ENCODE measurements around the gene TULP1.
"Not testable (repeated sequence)": the region's sequence is repeated elsewhere in the genome, so short reads cannot be mapped to it uniquely, and the experiment has no call there.

Gene TULP1

DNA sequence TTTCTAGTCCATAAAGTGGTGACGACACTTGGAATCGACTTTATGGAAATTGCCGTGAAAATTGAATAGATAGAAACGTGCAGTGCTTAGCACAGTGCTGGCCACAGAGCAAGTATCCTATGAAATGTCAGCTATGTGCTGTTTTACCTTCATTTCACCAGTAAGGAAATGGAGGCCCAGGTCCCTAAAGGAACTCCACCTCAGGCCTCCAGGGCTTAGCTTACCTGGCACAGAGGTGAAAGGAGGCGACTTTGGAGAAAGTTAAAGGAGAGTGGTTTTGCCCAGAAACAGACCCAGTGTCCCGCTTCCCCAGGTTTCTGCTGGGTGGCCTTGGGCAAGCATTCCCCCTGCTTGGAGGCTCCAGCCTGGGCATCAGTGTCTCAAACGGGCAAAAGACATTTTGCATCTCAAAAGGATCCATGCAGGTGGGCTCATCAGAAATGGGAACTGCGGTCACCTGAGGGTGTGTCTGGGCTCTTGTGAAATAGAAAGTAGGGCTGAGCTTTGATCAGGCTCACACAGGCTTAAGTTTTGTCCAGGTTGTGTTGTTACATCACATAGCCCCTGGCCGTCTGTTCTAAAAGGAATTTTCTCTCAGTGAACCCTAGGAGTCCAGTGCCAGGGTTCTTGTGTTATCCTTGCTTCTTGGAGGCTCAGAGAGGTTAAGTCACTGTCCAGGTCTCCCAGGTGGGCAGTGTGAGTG is 6.8 kb upstream of the TULP1 start:
- no peak for DNase-seq

DNA sequence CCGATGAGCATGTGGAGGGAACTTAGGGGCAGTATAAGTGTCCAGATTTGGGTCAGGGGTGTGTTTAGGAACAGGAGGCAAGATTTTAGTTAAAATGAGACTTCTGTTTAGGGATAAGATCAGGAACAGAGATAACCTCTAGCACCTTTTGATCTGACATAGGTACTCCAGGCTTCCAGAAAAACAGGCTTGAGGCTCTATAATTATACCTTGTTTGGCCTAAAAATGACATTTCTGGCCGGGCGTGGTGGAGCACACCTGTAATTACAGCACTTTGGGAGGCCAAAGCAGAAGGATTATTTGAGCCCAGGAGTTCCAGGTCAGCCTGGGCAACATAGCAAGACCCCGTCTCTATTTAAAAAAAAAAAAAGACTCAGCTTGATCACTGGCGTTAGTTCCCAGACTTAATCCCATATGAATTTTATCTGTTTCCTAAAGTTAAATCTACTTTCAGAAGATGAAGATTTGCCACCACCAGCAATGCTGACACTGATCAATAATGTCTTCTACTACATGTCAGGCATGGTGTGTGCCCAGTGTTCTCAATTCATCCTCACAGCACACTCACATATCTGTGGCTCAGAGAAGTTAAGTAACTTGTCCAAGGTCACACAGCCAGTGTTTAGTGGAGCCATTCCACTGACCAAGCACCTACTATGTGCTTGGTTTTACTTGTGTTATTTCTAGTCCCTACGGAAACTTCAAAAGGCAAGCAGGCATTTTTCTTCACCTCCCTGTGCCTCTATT is 6.0 kb upstream of the TULP1 start:
- DNase-seq: no peak

DNA sequence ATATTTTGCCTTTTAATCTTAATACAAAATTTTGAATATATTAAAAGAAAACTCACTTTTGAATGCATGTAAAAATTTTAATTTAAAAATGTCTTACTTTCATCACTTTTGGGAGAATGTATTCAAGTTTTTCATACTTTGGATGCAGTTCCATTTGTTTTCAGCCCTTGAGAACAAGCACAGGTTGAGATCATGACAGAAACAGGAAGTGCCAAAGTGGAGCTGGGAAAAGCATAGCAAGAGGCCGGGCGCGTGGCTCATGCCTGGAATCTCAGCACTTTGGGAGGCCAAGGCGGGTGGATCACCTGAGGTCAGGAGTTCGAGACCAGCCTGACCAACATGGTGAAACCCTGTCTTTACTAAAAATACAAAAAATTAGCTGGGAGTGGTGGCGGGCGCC is 5.3 kb upstream of the TULP1 start:
- not testable (repeated sequence) for DNase-seq

DNA sequence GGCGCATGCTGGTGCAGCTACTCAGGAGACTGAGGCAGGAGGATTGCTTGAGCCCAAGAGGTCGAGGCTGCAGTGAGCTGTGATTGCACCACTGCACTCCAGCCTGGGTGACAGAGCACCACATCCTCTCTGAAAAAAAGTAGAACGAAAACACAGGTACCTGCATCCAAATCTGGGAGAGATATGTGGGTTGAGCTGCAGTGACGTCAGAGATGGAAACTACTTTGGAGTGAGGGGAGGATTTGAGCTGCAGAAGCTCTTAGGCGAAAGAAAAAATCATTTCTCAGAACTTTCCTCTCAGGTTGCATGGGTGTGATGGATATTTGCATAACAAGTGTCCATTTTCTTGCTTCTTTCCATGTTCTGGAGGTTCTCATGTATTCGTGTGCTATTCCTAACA is 4.0 kb upstream of the TULP1 start:
- DNase-seq: no peak

DNA sequence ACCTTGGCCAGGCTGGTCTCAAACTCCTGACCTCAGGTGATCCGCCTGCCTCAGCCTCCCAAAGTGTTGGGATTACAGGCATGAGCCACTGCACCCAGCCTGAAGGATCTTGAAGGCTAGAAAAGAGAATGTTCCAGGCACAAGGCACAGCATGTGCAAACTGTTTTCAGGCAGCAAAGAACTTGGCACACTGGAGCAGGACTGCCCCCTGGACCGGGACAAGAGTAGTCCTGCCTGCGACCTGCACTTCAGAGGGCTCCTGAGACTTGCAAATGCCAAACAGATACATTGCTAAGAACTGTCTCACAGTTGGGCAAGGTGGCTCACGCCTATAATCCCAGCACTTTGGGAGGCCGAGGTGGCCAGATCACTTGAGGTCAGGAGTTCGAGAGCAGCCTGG is 3.2 kb upstream of the TULP1 start:
- DNase-seq: not testable (repeated sequence)

DNA sequence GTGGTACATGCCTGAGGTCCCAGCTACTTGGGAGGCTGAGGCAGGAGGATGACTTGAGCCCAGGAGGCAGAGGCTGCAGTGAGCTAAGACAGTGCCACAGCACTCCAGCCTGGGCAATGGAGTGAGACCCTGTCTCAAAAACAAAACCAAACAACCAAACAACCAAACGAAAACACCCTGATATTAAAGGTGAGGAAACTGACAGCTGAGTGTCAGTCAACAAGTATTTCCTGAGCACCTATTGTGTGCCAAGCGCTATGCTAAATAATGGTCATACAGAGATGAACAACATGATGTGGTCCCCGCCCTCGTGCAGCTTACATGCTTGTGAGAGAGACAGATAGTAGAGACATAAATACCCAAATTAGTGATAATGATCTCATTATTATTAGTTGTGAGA is 1.9 kb upstream of the TULP1 start:
- no peak for DNase-seq

DNA sequence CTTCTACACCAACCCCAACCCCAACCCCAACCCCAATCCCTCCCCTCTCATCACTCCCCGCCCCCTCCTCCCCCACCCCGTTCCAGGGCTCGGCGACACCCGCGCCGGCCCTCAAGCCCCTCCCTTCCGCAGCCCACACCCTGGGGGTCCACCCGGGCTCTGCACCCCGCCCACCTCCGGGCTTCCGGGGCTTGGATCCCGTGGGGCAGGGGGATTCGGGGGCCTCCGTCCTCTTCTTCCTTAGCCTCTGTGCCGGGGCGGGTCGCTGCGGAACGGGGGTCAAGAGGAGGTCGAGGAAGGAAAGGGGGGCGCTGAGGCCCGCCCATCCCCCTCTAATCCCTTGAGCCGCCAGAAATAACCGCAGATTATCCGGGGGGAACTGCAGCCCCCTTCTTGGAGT is 690 bp downstream of the TULP1 start:
- no peak for DNase-seq

DNA sequence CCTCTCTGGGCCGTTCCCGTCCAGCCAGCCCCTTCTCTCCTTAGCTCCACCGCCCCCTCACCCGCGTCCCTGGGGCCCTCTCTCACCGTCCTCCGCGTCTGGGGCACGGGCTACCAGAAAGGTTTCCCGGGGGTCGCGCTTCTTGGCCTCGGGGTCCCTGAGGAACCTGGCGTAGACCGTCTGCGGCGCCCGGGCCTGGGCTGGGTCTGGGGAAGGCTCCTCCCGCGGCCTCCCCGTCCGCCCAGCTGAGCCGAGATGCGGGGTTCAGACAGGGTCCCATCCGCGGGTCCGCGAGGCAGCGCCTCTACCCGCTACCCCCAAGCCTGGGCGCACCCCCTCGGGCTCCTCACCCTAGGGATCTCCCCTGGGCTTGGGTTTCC is 1.1 kb downstream of the TULP1 start:
- DNase-seq: no peak

DNA sequence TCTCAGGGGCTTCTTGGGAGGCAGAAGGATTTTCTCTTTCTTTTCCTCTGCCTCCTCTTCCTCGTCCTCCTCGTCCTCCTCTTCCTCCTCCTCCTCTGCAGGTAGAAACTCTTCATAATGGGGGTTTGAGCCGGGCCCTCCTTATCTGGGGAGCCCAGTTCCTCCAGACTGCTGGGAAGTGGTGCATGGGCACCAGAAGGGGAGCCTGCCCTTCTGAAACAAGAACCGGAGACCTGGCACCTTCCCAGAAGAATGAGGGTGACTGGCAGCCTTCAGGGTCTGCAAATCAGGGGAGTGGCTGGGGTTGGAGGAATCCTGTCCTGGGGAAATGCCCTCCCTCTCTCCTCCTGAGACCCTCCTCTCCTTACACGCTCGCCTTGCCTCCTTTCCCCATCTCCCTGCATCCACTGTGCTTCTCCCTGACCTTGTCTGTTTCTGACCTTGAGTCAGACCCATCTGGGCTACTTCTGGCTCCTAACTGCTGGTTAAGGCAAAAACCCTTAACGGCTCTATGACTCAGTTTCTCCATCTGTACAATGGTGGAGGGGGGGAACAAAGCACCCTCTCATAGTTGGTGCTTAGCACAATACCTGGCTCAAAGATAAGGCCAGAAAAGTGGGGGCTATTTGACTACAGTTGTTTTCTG is 1.7 kb downstream of the TULP1 start:
- DNase-seq: no peak

DNA sequence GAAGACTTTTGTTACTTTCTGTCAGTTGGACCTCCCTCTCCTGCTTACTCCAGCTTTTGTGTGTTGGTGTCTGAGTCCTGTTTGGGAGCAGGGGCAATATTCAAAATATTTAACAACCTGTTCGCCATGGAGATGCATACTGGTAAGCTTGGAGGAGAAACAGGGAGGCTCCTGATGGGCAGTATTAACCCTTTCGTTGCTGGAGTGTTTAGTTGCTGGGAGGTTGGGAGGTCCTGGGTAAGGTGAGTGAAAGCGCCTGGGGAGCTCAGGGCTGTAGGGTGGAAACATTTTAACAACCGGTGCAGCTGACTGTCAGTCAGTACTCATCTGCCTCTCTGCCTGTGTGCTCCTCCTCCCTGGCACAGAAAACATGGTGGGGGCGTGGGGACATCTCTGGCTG is 4.2 kb downstream of the TULP1 start:
- no peak for DNase-seq

DNA sequence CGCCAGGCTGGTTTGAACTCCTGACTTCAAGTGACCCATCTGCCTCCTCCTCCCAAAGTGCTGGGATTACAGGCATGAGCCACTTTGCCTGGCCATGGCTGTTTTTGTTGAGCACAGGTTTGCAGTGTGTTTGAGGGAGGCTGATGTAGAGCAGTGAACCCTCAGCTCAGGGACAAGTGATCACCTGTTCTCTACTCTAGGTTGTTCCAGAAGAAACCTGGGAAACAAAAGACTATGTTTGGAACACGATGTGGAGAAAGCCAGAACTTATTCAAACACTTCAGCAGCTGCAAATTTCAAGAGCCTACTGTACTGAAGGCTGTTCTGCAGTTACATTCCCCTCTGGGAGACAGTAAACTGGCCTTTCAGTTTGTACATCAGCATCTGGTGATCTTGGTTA is 4.7 kb downstream of the TULP1 start:
- no peak for DNase-seq

DNA sequence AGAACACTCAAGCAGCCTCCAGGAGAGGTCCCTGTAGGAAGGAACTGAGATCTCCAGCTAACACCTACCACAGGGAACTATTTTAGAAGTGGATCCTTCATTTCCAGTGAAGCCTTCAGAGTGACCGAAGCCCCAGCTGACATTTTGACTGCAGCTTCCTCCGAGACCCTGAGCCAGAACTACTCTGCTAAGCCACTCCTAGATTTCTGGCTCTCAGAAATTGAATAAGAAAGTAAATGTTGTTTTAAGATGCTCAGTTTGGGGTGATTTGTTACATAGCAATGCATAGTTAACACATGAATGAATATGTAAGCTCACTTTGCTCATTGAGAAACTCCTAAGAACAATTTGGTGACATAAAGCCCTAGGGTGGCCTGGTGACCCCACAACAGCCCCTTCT is 5.5 kb downstream of the TULP1 start:
- no peak for DNase-seq

DNA sequence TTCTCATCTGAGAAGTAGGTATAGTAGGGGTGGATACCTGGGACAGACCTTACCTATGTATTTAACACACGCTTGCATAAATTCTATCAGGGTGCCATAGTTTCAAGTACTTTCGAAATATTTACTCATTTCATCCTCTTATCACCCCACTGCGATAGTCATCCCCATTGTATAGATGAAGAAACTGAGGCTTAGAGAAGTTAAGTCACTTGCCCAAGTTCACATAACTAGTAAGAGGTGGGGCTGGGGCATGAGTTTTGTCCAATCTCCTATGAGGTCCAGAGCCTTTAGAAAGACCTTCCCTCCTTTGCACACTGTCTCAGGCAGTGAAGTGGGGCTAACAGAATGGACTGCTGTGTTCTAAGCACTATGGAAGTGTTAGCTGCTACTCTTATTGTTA is 6.2 kb downstream of the TULP1 start:
- no peak for DNase-seq

DNA sequence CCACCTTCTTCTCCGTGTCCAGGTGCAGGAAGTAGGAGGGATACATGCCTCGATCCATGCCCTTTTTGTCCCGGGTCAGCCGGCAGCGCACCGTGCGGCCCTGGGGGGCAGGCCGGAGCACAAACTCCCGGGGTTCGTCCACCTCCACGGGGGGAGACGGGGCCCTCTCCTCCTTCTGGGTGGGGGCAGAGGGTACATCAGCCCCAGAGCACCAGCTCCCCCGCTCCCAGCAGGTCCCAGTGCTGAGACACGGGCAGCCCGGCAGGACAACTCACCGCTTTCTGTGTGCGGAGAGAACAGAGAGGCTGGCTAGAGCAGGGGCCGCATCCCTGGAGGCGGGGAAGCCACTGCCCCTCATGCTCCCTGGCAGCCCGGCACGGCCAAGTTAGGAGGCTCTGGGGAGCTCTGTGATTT is 6.7 kb downstream of the TULP1 start:
- no peak for DNase-seq

DNA sequence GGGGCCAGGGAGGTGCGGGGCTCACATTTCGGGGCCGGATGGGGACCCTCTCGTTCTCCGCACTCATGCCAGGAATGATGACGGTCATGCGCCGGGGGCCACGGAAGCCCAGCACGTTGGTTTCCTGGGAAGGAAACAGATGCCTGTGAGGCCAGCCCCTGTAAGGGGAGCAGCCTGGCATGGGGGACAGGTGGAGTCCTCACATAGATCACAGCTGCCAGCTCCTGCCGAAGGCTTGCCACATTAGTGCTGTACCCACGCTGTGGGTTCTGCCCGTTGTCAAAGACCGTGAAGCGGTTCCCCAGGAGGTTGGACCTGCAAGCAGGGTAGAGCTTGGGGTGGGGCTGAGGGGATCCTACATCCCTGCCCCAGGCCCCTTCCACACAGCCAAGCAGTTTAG is 9.2 kb downstream of the TULP1 start:
- DNase-seq: no peak

DNA sequence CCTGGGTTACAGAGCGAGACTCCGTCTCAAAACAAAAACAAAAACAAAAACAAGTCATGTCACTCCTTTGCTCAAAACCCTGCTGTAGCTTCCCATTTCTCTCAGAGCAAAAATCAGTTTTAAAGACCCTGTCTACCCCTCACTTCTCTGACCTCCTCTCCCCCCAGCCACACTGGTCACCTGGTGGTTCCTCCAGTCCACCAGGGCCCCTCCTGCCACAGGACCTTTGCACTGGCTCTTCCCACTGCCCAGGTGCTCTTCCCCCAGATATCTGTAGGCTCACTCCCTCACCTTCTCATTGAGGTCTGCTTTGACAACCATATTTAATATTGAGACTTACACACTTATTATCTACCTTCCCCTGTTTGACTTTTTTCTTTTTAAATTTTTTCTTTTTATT is 10.9 kb downstream of the TULP1 start:
- DNase-seq: no peak

DNA sequence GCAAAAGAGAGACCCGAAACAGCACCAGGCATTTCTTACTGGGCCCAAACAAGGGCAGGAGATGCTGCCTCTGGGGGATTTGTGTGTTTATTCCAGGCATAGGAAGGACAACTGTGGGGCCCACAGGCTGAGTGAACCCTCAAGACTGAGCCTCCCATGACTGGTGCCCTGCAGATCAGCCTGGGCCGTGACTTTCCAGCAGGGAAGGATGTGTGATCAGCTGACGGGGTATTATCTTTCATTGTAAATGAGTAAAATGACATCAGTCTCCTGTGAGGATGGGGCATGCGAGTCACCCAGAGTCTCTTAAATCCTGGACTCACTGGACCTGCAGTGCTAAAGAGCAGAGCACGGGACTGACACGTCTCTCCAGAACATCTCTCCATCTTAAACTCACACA is 11.9 kb downstream of the TULP1 start:
- no peak for DNase-seq

DNA sequence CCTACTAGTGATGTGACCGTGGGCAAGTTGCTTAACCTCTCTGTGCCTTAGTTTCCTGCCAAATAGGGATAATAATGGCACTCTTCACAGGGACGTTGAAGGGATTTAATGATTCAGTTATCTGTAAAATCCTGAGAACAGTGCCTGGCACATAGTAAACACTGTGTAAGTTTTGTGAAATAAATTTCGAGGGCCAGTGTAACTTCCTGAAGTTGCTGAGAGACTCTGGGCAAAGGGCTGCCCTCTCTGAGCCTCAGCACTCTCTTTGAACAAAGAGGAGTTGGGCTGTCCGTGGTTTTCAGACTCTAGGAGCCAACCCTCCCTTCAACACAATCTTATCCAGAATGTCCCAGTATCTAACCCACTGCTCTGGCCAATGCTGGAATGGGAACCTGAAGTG is 13.3 kb downstream of the TULP1 start:
- no peak for DNase-seq

DNA sequence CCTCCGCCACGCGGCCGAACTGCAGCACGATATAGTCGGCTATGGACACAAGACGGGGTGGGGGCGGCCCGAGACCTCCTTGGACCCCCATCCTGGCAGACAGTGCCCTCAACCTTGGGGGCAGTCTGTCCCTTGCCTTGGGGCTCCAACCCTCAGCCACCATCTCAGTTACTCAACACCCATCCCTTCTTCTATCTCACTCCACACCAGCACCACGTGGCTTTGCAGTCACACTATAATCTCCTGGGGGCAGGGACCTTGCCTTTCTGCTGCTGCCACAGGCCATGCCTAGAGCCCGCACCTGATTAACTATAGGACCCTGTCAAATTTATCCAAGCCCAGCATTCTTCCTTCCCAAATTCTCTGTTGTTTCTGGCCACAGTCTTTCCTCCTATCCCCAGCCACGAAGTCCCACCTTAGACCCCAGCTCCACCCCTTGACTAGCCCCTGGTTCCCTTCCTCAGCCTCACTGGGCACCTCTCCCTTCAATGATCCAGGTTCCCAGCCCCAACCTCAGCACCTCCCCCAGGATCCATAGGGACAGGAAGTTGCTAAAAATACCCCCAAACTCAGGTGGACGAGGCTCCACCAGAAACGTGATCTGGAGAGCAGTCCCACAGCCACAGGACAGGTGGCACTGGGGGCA is 14.2 kb downstream of the TULP1 start:
- no peak for DNase-seq

DNA sequence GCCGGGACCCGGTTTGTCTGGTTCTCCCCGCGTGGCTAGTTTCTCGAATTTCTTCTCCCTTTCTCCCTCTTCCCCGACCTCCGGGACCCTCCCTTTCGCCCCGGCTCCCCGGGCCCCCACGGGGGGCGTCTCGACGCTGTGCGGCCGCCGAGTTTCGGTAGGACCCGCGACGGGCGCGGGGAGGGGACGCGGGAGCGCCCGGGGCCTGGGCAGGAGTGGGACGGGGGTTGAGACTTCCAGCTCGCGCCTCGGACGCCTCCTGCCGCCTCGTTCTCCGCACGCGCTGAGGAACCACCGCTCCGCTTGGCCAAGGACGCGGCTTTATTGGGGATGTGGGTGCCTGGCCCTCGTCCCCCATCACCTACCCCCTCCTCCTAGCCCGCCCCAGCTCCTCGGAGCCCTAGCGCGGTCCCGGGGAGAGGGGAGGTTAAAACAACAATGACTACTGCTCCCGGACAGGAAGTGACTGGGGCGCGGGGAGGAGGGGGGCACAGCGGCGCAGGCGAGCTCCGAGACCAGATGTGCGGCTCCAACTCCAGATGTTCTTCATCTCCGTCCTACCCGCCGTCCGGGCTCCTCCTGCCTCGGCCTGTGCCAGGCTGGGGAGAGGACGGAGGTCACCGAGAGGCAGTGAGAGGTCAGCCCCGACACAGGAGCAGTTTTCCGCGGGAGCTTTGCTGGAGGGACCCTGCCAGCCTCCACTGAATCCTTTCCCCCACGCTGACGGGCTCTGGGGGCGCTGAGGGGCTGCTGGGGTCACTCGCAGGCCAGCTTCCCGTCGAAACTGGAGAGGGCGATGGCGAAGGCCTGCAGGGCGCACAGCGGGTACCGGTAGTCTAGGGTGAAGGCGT is 14.9 kb downstream of the TULP1 start:
- peak; percentile 43 for DNase-seq

DNA sequence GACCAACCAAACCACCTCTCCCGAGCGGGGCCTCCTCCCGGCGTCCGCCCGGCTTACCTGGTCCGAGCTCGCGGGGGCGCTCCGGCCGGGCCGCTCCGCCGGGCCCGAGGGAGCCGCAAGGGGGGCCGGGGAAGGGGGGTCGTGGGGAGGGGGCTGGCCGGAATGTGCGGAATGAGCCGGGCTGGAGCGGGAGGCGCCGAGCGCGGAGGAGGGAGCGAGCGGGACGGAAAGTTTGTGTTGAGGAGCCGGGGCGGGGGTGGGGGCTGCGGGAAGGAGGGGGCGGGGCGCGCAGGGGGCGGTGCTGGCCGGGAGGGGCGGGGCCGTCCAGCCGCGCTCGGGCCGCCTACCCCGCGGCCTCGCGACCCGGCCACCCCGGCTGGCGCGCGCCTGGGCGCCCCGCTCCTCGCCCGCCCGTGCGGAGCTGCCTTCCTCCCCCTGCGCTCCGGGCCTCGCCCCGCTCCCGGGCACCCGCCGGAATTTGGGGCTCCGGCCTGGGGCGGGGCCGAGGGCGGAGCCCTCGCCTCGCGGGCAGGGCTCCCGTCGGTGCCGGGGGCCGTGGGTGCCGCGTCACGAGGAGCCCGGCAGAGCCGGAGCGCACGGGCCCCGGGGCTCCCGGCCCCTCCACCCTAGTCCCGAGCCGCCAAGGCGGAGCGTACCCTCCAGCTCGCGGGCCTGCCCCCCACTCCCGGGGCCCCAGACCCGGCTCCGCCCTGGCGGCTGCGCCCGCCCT is 15.7 kb downstream of the TULP1 start, which contains the start of gene TEAD3:
TSS of gene TEAD3 (minus strand) at position 239 of the 730 bp plus-strand sequence.
- peak; percentile 56 for DNase-seq

Data from CD4-positive, alpha-beta T cell treated with Interleukin-17A for 1 hour (primary cell).